Keratinocyte (primary cell): ENCODE results near the gene TAS2R19.

Experiments
- EZH2 ChIP-seq: IDR thresholded peaks from one replicate; pipeline ENCODE4 v1.6.1; 2012; ENCODE audit warnings: inconsistent platforms, mild to moderate bottlenecking, low read length, moderate library complexity
- TF ChIP-seq, protein P1 (sequence below), 3 experiments: IDR thresholded peaks in 1 of 3; conservative IDR thresholded peaks in 1 of 3; optimal IDR thresholded peaks in 1 of 3; 2 replicates in 2 of 3; 3 replicates in 1 of 3; pipeline versions ENCODE3 to v1.5.1; 2011; ENCODE audit warnings: low read length in 3 of 3, mild to moderate bottlenecking in 3 of 3, moderate library complexity in 2 of 3, control low read depth in 1 of 3, inconsistent platforms in 1 of 3; ENCODE audit not compliant: insufficient read depth in 2 of 3; ENCODE audit errors: extremely low read depth in 1 of 3

DNA sequence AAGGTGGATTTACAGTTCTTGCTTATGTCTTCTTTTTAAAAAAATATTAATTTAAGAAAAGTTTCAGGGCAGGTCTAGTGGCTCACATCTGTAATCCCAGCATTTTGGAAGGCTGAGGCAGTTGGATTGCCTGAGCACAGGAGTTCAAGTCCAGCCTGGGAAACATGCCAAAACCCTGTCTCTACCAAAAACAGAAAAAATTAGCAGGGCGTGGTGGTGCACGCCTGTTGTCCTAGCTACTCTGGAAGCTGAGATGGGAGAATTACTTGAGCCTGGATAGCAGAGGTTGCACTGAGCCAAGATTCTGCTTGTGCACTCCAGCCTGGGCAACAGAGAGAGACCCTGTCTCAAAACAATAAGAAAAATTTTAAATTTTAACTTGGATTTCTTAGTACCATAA is 45.1 kb upstream of the TAS2R19 start:
- TF ChIP-seq, protein P1, sequence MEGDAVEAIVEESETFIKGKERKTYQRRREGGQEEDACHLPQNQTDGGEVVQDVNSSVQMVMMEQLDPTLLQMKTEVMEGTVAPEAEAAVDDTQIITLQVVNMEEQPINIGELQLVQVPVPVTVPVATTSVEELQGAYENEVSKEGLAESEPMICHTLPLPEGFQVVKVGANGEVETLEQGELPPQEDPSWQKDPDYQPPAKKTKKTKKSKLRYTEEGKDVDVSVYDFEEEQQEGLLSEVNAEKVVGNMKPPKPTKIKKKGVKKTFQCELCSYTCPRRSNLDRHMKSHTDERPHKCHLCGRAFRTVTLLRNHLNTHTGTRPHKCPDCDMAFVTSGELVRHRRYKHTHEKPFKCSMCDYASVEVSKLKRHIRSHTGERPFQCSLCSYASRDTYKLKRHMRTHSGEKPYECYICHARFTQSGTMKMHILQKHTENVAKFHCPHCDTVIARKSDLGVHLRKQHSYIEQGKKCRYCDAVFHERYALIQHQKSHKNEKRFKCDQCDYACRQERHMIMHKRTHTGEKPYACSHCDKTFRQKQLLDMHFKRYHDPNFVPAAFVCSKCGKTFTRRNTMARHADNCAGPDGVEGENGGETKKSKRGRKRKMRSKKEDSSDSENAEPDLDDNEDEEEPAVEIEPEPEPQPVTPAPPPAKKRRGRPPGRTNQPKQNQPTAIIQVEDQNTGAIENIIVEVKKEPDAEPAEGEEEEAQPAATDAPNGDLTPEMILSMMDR (optimal IDR thresholded peaks at IDR 0.05 in 1 of 3, IDR thresholded peaks at IDR 0.05 in 1 of 3, conservative IDR thresholded peaks at IDR 0.05 in 1 of 3; ENCODE audit: extremely low read depth in 1 of 3, insufficient read depth in 2 of 3, low read length in 3 of 3): no peak
- TF ChIP-seq EZH2: no peak
